Psoas muscle (tissue), 8 donors: ENCODE results near the gene C16orf78. TPM values are rescaled to one million over a fixed set of nuclear protein-coding genes. Genes with fewer than 3 reads are reported as not detected.

Experiments used
- ATAC-seq, 4 donors: fragments of 200-7000 bp; cut with Tn5 transposase; one replicate each; pipeline ENCODE4 v1.9.1; 2020; ENCODE audit warnings: moderate library complexity in 3 of 4, mild to moderate bottlenecking in 2 of 4
- DNase-seq, 2 donors: peaks; one replicate each; pipeline ENCODE4 v3.0.0-alpha.2; 2020
- H3K27ac ChIP-seq: fragments of 200-600 bp; one replicate; pipeline ENCODE4 v1.8.0; 2022
- H3K27me3 ChIP-seq, 3 donors: fragments of 200-600 bp in 1 of 3; one replicate each; pipeline versions ENCODE4 v1.6.1 to v1.8.0; 2013 to 2022; ENCODE audit warnings: low read length in 2 of 3, mild to moderate bottlenecking in 2 of 3, moderate library complexity in 1 of 3; ENCODE audit not compliant: insufficient read depth in 3 of 3
- H3K36me3 ChIP-seq, 2 donors: fragments of 200-600 bp in 1 of 2; one replicate each; pipeline versions ENCODE4 v1.6.1 to v1.8.0; 2013 to 2022; ENCODE audit warnings: low read depth in 1 of 2, mild to moderate bottlenecking in 1 of 2, moderate library complexity in 1 of 2; ENCODE audit not compliant: insufficient read depth in 1 of 2
- H3K4me1 ChIP-seq: fragments of 200-600 bp; one replicate; pipeline ENCODE4 v1.8.0; 2022
- H3K4me3 ChIP-seq: fragments of 200-600 bp; one replicate; pipeline ENCODE4 v1.8.0; 2022; ENCODE audit warnings: mild to moderate bottlenecking
- H3K9me3 ChIP-seq: fragments of 200-600 bp; one replicate; pipeline ENCODE4 v1.8.0; 2022
- WGBS, 3 donors: extraction: QIAGEN DNeasy Blood & Tissue Kit; methylation state at CpG; one replicate each; pipeline versions ENCODE4 v1.1.6 to v1.1.7; 2013; 5-methylcytosine and 5-hydroxymethylcytosine counted together
- intact Hi-C, 2 donors: fragments of 100-400 bp; cut with DNase I; formaldehyde crosslinking; loops; one replicate each; pipeline versions ENCODE4 v1.11.0 to v1.14.2; 2022
- polyA plus RNA-seq, 3 donors: library from polyadenylated mRNA; stranded (reverse); fragments of 200-250 nt; gene quantifications; one replicate each; pipeline ENCODE4 v1.2.3, GENCODE V29; 2013
- total RNA-seq, 4 donors: library from RNA; stranded (reverse); fragmentation: NEBNext Ultra II Directional in 2 of 4; extraction: Animal tissue kit (Norgen Biotek cat#: 25700) in 2 of 4; gene quantifications; one replicate each; pipeline versions ENCODE4 v1.2.1 to v1.2.4, GENCODE V29; 2021 to 2023
- TF ChIP-seq, protein P1 (sequence below): fragments of 200-600 bp; IDR thresholded peaks from one replicate; pipeline ENCODE4 v1.8.0; 2022; ENCODE audit warnings: antibody characterized with exemption
- donor health status: healthy with polysubstance abuse.
- donor health status: DM: no; HTN: no; CAD: no; lungs with moderate emphysema.
- donor health status: Bipolar disorder and iron deficiency.
- donor health status: healthy.
- donor health status: DM: yes; HTN: yes; CAD: no.
- donor health status: DM: no; HTN: no; CAD: no.
- donor health status: DM: no; HTN: no; CAD: no.
- donor health status: DM: yes; HTN: yes; CAD: no.

Gene C16orf78
- total and polyA plus RNA-seq, 7 donors, result not detected

- no peaks in the 10 kb centered on the region for H3K36me3 ChIP-seq
- TF ChIP-seq, protein P1, sequence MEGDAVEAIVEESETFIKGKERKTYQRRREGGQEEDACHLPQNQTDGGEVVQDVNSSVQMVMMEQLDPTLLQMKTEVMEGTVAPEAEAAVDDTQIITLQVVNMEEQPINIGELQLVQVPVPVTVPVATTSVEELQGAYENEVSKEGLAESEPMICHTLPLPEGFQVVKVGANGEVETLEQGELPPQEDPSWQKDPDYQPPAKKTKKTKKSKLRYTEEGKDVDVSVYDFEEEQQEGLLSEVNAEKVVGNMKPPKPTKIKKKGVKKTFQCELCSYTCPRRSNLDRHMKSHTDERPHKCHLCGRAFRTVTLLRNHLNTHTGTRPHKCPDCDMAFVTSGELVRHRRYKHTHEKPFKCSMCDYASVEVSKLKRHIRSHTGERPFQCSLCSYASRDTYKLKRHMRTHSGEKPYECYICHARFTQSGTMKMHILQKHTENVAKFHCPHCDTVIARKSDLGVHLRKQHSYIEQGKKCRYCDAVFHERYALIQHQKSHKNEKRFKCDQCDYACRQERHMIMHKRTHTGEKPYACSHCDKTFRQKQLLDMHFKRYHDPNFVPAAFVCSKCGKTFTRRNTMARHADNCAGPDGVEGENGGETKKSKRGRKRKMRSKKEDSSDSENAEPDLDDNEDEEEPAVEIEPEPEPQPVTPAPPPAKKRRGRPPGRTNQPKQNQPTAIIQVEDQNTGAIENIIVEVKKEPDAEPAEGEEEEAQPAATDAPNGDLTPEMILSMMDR, result no peak
- WGBS, 3 donors, result 64 to 71% (median 66%) methylated on average over 4 of the region's 4 CpGs
- H3K27me3 ChIP-seq, result peaks cover 0 to 32% (median 6%) of the 10 kb centered on the region in 3 donors
- no peaks in the 10 kb centered on the region for H3K9me3 ChIP-seq
- no peaks in the 10 kb centered on the region for H3K4me1 ChIP-seq
- DNase-seq (no peak), ATAC-seq (no peak)
- H3K27ac ChIP-seq, result no peak overlapping the region
- intact Hi-C loops, result loop anchor here in 1 of 2 donors (5.0 kb wide), 1 partner anchor 666 kb away; no protein-coding TSS in a partner anchor
- H3K4me3 ChIP-seq, result no peak overlapping the region
Measured at GRCh38 chr16:49352892-49353291, 20.7 kb upstream of the C16orf78 start.

DNA sequence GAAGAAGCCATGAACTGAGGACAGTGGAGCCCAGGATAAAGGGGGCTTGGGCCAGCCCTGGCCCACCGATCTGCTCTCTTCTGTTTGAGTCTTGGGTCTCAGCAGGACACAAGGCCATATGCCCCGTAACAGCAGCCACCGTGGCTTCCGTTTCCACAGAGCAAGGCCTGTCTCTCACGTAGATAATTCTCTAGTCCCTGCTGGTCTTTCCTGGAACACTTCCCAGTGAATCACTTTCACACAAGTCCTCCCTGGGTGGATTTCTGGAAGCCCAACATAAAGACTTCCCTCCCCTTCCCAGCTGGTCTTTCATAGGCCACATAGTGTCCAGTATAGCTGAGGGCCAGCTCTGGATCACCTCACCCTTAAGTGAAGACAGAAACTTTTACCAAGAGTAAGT is 19.9 kb upstream of the C16orf78 start:
- Histone ChIP-seq H3K4me1 (no peaks in the 10 kb centered on the region), H3K4me3 (no peak overlapping the region), H3K27ac (no peak overlapping the region), H3K27me3 (peaks cover 0 to 24% (median 5%) of the 10 kb centered on the region in 3 donors), H3K9me3 (no peaks in the 10 kb centered on the region), H3K36me3 (no peaks in the 10 kb centered on the region)
- DNase-seq (no peak), ATAC-seq (no peak)
- TF ChIP-seq, protein P1, result no peak
- intact Hi-C loops, result loop anchor here in 1 of 2 donors (5.0 kb wide), 1 partner anchor 666 kb away; no protein-coding TSS in a partner anchor
- 43 to 48% (median 46%) methylated on average over 5 of the region's 5 CpGs for WGBS, 3 donors

DNA sequence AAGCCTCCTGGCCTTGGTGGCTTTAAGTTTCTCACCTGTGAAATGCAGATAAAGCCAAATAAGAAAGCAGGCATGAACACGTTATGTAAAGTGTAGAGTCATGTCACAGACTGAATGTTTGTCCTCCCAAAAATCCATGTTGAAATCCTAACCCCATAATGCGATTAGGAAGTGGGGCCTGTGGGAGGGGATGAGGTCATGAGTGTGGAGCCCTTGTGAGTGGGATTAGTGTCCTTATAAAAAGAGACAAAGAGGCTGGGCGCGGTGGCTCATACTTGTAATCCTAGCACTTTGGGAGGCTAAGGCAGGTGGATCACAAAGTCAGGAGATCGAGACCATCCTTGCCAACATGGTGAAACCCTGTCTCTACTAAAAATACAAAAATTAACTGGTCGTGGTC is 19.5 kb upstream of the C16orf78 start:
- DNase-seq, result no peak
- Histone ChIP-seq H3K27ac (no peak overlapping the region), H3K4me3 (no peak overlapping the region), H3K27me3 (peaks cover 0 to 23% (median 5%) of the 10 kb centered on the region in 3 donors), H3K4me1 (no peaks in the 10 kb centered on the region), H3K36me3 (no peaks in the 10 kb centered on the region), H3K9me3 (no peaks in the 10 kb centered on the region)
- ATAC-seq, result no peak
- TF ChIP-seq, protein P1, result no peak
- intact Hi-C loops, result loop anchor here in 1 of 2 donors (5.0 kb wide), 1 partner anchor 667 kb away; no protein-coding TSS in a partner anchor
- 78 to 90% (median 88%) methylated on average over 6 of the region's 6 CpGs for WGBS, 3 donors

GRCh38 chr16:49354991-49355390 is 18.6 kb upstream of the C16orf78 start:
- Histone ChIP-seq H3K27me3 (peaks cover 0 to 19% (median 2%) of the 10 kb centered on the region in 3 donors), H3K4me3 (no peak overlapping the region)
- intact Hi-C loops, result loop anchor here in 1 of 2 donors (5.0 kb wide), 1 partner anchor 668 kb away; no protein-coding TSS in a partner anchor

More at GRCh38 chr16:49354991-49355390, 18.6 kb upstream of the C16orf78 start:
- ATAC-seq (no peak), DNase-seq (no peak)
- Histone ChIP-seq H3K27ac (no peak overlapping the region), H3K9me3 (no peaks in the 10 kb centered on the region), H3K36me3 (no peaks in the 10 kb centered on the region), H3K4me1 (no peaks in the 10 kb centered on the region)
- 78 to 81% (median 80%) methylated on average over 6 of the region's 6 CpGs for WGBS, 3 donors
- TF ChIP-seq, protein P1, result no peak
